ENCODE data around the gene S100A4.

DNA sequence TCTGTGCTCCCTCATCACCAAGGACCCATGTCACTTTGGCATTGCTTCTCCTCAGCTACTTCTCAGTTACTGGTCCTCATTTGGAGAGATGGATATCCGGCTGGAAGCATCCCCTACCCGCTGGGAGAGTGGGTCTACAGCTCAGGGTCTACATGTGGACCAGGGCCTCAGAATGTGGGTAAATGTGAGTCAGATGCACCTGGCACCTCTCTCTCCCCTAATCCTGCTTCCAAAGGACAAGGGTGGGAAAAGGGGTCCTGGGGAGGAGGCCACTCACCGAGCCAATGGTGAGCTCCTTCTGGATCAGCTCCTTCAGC lies 10.7 kb downstream of the S100A4 start:
- TF ChIP-seq, protein P1, sequence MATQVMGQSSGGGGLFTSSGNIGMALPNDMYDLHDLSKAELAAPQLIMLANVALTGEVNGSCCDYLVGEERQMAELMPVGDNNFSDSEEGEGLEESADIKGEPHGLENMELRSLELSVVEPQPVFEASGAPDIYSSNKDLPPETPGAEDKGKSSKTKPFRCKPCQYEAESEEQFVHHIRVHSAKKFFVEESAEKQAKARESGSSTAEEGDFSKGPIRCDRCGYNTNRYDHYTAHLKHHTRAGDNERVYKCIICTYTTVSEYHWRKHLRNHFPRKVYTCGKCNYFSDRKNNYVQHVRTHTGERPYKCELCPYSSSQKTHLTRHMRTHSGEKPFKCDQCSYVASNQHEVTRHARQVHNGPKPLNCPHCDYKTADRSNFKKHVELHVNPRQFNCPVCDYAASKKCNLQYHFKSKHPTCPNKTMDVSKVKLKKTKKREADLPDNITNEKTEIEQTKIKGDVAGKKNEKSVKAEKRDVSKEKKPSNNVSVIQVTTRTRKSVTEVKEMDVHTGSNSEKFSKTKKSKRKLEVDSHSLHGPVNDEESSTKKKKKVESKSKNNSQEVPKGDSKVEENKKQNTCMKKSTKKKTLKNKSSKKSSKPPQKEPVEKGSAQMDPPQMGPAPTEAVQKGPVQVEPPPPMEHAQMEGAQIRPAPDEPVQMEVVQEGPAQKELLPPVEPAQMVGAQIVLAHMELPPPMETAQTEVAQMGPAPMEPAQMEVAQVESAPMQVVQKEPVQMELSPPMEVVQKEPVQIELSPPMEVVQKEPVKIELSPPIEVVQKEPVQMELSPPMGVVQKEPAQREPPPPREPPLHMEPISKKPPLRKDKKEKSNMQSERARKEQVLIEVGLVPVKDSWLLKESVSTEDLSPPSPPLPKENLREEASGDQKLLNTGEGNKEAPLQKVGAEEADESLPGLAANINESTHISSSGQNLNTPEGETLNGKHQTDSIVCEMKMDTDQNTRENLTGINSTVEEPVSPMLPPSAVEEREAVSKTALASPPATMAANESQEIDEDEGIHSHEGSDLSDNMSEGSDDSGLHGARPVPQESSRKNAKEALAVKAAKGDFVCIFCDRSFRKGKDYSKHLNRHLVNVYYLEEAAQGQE (IDR thresholded peaks at IDR 0.05; ENCODE audit: insufficient replicate concordance, low read depth): no peak
- TF ChIP-seq POLR2AphosphoS5 (IDR thresholded peaks at IDR 0.05; ENCODE audit: low read depth): no peak
- TF ChIP-seq, protein P2, sequence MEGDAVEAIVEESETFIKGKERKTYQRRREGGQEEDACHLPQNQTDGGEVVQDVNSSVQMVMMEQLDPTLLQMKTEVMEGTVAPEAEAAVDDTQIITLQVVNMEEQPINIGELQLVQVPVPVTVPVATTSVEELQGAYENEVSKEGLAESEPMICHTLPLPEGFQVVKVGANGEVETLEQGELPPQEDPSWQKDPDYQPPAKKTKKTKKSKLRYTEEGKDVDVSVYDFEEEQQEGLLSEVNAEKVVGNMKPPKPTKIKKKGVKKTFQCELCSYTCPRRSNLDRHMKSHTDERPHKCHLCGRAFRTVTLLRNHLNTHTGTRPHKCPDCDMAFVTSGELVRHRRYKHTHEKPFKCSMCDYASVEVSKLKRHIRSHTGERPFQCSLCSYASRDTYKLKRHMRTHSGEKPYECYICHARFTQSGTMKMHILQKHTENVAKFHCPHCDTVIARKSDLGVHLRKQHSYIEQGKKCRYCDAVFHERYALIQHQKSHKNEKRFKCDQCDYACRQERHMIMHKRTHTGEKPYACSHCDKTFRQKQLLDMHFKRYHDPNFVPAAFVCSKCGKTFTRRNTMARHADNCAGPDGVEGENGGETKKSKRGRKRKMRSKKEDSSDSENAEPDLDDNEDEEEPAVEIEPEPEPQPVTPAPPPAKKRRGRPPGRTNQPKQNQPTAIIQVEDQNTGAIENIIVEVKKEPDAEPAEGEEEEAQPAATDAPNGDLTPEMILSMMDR (IDR thresholded peaks at IDR 0.05; ENCODE audit: insufficient read depth, low read length): no peak
